HCT116 (cell line): ENCODE data around the gene DNMT3L.

Source experiments
- POLR2A ChIP-seq: IDR thresholded peaks from 2 replicates; pipeline ENCODE4 v1.7.0; 2011; ENCODE audit warnings: borderline replicate concordance; ENCODE audit not compliant: insufficient read depth, insufficient read length; ENCODE audit errors: extremely low read depth
- POLR2AphosphoS5 ChIP-seq: IDR thresholded peaks from 2 replicates; pipeline ENCODE4 v1.6.1; 2011; ENCODE audit warnings: mild to moderate bottlenecking, low read depth, low read length, moderate library complexity
- SP1 ChIP-seq: IDR thresholded peaks from 2 replicates; pipeline ENCODE4 v1.6.1; 2012; ENCODE audit warnings: low read depth
- ZNF274 ChIP-seq: fragments of 200-500 bp; sonication (Bioruptor generic); IDR thresholded peaks from 2 replicates; pipeline ENCODE4 v1.6.1; 2014; ENCODE audit warnings: mild to moderate bottlenecking, low read depth, low read length, inconsistent platforms
- TF ChIP-seq, protein P1 (sequence below), 3 experiments: fragments of 200-600 bp in 1 of 3; sonication (generic) in 1 of 3; IDR thresholded peaks in 2 of 3; conservative IDR thresholded peaks in 1 of 3; 2 replicates each; pipeline ENCODE4 v1.5.1; 2012 to 2017; ENCODE audit warnings: low read depth in 2 of 3, low read length in 2 of 3, antibody characterized with exemption in 1 of 3, borderline replicate concordance in 1 of 3, control low read depth in 1 of 3, mild to moderate bottlenecking in 1 of 3, mixed read lengths in 1 of 3, mixed run types in 1 of 3, moderate library complexity in 1 of 3; ENCODE audit not compliant: insufficient read depth in 1 of 3
- TF ChIP-seq, protein P2 (sequence below): IDR thresholded peaks from 2 replicates; pipeline ENCODE4 v1.6.1; 2012; ENCODE audit warnings: low read depth
- TF ChIP-seq, protein P3 (sequence below): IDR thresholded peaks from 2 replicates; pipeline ENCODE4 v1.6.1; 2012

DNA sequence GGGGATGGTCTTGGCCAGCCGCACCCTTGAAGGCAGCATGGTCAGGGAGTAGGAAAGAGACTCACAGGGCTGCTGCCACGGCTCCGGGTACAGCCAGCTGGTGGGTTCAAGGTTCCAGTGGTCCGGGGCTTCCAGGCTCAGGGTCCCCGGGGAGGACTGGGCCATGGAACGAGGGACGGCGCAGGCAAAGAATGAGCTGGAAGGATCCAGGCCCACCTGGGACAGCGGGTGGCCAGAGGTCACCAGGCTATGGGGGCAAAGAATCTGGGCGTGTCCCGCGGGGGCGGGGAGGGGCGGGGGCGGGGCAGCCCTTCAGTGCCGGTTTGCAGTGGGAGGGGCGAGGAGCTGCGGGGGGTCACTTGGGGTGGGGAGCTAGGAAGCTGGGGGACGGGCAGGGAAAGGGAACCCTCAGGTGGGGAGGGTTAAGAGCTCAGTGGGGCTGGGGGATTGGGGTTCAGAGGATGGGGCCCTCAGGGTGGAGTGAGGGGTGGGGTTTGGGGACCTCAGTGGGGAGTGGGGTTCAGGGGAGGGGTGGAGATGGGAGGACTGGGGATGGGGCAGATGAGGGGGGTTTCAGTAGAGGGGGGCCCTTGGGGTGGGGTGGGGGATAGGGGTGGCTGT lies at the start of gene DNMT3L:
- TF ChIP-seq POLR2AphosphoS5, result no peak
- TF ChIP-seq, protein P1, sequence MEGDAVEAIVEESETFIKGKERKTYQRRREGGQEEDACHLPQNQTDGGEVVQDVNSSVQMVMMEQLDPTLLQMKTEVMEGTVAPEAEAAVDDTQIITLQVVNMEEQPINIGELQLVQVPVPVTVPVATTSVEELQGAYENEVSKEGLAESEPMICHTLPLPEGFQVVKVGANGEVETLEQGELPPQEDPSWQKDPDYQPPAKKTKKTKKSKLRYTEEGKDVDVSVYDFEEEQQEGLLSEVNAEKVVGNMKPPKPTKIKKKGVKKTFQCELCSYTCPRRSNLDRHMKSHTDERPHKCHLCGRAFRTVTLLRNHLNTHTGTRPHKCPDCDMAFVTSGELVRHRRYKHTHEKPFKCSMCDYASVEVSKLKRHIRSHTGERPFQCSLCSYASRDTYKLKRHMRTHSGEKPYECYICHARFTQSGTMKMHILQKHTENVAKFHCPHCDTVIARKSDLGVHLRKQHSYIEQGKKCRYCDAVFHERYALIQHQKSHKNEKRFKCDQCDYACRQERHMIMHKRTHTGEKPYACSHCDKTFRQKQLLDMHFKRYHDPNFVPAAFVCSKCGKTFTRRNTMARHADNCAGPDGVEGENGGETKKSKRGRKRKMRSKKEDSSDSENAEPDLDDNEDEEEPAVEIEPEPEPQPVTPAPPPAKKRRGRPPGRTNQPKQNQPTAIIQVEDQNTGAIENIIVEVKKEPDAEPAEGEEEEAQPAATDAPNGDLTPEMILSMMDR (IDR thresholded peaks at IDR 0.05 in 2 of 3, conservative IDR thresholded peaks at IDR 0.05 in 1 of 3; ENCODE audit: borderline replicate concordance in 1 of 3, insufficient read depth in 1 of 3, low read depth in 2 of 3, low read length in 2 of 3), result no peak
- TF ChIP-seq, protein P2, sequence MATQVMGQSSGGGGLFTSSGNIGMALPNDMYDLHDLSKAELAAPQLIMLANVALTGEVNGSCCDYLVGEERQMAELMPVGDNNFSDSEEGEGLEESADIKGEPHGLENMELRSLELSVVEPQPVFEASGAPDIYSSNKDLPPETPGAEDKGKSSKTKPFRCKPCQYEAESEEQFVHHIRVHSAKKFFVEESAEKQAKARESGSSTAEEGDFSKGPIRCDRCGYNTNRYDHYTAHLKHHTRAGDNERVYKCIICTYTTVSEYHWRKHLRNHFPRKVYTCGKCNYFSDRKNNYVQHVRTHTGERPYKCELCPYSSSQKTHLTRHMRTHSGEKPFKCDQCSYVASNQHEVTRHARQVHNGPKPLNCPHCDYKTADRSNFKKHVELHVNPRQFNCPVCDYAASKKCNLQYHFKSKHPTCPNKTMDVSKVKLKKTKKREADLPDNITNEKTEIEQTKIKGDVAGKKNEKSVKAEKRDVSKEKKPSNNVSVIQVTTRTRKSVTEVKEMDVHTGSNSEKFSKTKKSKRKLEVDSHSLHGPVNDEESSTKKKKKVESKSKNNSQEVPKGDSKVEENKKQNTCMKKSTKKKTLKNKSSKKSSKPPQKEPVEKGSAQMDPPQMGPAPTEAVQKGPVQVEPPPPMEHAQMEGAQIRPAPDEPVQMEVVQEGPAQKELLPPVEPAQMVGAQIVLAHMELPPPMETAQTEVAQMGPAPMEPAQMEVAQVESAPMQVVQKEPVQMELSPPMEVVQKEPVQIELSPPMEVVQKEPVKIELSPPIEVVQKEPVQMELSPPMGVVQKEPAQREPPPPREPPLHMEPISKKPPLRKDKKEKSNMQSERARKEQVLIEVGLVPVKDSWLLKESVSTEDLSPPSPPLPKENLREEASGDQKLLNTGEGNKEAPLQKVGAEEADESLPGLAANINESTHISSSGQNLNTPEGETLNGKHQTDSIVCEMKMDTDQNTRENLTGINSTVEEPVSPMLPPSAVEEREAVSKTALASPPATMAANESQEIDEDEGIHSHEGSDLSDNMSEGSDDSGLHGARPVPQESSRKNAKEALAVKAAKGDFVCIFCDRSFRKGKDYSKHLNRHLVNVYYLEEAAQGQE, result no peak
- no peak for TF ChIP-seq ZNF274
- no peak for TF ChIP-seq POLR2A
- TF ChIP-seq, protein P3, sequence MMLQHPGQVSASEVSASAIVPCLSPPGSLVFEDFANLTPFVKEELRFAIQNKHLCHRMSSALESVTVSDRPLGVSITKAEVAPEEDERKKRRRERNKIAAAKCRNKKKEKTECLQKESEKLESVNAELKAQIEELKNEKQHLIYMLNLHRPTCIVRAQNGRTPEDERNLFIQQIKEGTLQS, result no peak
- TF ChIP-seq SP1, result no peak
